Measurements from ENCODE around the gene NUDT8. TPM values are rescaled to one million over a fixed set of nuclear protein-coding genes. Genes with fewer than 3 reads are reported as not detected.

Gene NUDT8
- total and polyA plus RNA-seq, 9 of the 15 experiments (the other 6 are each of a cell fraction or from before 2014, with no cell fraction given): 0.23 to 27.8 (median 5.0) TPM

DNA sequence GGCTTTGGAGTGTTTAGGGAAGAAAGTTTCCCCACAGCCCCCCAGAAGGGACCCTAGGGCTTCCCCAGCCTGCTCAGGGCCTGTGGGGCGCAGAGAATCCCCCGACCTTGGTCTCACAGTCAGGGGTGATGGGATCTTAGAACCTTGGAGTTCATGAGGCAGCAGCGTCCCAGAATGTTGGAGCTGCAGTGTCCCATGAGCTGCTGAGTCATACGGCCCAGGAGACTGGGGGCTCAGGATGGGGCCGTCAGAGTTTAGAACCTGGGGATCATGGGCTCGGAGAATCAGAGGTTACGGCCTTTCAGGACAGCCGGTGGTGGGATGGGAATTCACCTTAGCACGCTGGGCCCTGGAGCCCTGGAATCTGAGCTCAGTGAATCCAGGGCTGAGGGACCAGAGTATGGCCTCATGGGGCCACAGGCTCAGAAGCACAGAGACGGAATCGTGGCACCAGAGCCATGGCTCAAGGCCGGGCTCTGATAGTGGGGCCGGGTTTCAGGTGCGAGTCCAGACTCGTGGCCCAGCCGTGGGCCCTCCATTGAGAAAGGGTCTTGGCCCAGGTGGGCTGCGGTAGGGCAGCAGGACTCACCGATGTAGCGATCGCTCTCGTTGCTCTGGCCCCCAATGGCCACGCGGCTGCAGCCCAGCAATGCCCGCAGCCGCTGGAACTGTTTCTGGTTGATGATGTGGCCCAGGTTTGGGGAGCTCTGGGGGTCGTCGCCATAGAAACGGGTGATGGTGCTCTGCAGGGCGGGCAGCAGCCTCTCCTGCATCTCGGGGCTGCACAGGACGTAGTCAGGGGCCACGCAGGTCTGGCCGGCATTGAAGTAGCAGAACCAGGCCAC, 35.2 kb upstream of the NUDT8 start:
- TF ChIP-seq NFE2 (IDR thresholded peaks at IDR 0.05; ENCODE audit: low read depth) (peak; percentile 32; the same call in 1 of the 2 replicates), ZNF830 (CRISPR knock-in tag; IDR thresholded peaks at IDR 0.05) (no peak)
- 17% methylated on average over 29 of the region's 33 CpGs for WGBS (ENCODE audit: insufficient coverage, low coverage, missing lambda C conversion rate)
- DNase-seq (ENCODE audit: extremely low read depth in 1 of 4, low spot score in 3 of 4) (peak in 3 of 4 experiments; percentile 12 to 20 (median 13)), ATAC-seq (peak; percentile 37), FAIRE-seq (no peak)
- Histone ChIP-seq H4K20me1 (replicated peaks; ENCODE audit: control insufficient read depth, insufficient read depth, low read length) (0 out of 2 replicates have a peak, but pooled peaks cover 9% of the 10 kb centered on the region), H3K4me1 (replicated peaks in 1 of 2; ENCODE audit: control insufficient read depth in 2 of 2, insufficient read depth in 2 of 2, low read length in 2 of 2) (peaks cover 0 to 25% of the 10 kb centered on the region in 2 experiments; a peak in 2 of 5 replicates), H3K27me3 (ENCODE audit: control insufficient read depth in 2 of 2, insufficient read depth in 2 of 2, low read length in 2 of 2) (peaks cover 16 to 38% of the 10 kb centered on the region in 2 experiments; a peak in 3 of 5 replicates), H3K27ac (ENCODE audit: extremely low read depth, low read depth, low read length) (no peak overlapping the region), H3K79me2 (ENCODE audit: control insufficient read depth, insufficient read depth, low read length) (no peaks in the 10 kb centered on the region), H2AFZ (ENCODE audit: low read depth, low read length) (no peak overlapping the region), H3K9me1 (ENCODE audit: control insufficient read depth, insufficient read depth, low read length) (no peaks in the 10 kb centered on the region), H3K9me3 (replicated peaks; ENCODE audit: control insufficient read depth, insufficient read depth, low read depth, low read length) (0 out of 2 replicates have a peak, but pooled peaks cover 1% of the 10 kb centered on the region), H3K4me2 (ENCODE audit: insufficient read depth, low read length) (no peak overlapping the region), H3K36me3 (ENCODE audit: control insufficient read depth, insufficient read depth, low read length) (no peaks in the 10 kb centered on the region), H3K9ac (ENCODE audit: insufficient read depth in 1 of 2, low read depth in 2 of 2, low read length in 2 of 2) (0 out of 4 replicates have a peak overlapping the region, but pooled peaks of 1 of the 2 experiments have one; percentile 35), H3K4me3 (no peak overlapping the region)
- ChIA-PET POLR2A (interaction anchor here (0.7 to 1.1 kb wide), 2 partner anchors 10 to 611 kb away, joined by 3 read pairs; no protein-coding TSS in a partner anchor), CTCF (ENCODE audit: low intra/inter-chr PET ratio) (interaction anchor here (0.6 kb wide), 1 partner anchor 28 kb away, joined by 3 read pairs; no protein-coding TSS in a partner anchor)
- no TSS peak for BruUV-seq (replicated peaks)
- in situ Hi-C loops (cut with MboI): loop anchor here (10.0 kb wide), 1 partner anchor 130 kb away; no protein-coding TSS in a partner anchor
- intact Hi-C loops (cut with micrococcal nuclease): no loop called here

DNA sequence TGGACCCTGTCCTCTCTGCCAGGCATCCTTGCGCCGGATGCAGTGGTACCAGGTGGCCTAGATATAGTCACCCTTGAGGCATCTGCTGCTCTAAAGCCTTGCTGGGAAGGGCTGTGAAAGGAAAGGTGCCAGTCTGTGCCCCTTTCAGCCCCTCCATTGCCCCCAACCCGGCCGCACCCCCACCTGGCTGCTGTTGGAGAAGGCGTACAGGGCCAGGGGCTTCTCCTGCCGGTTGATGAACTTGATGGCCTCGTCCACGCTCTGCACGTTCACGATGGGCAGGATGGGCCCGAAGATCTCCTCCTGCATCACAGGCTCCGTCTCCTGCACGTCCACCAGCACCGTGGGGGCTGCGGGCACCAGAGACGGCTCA, 34.5 kb upstream of the NUDT8 start:
- CTCF ChIA-PET (ENCODE audit: low intra/inter-chr PET ratio): interaction anchor here (0.6 kb wide), 1 partner anchor 29 kb away, joined by 3 read pairs; no protein-coding TSS in a partner anchor
- 23% methylated on average over 16 of the region's 16 CpGs for WGBS (ENCODE audit: insufficient coverage, low coverage, missing lambda C conversion rate)
- TF ChIP-seq RBM34 (IDR thresholded peaks at IDR 0.05; ENCODE audit: borderline replicate concordance, insufficient read depth, low read length) (no peak), EP300 (IDR thresholded peaks at IDR 0.05; ENCODE audit: low read length) (no peak), RBM22 (IDR thresholded peaks at IDR 0.05; ENCODE audit: low read depth, low read length, poor library complexity, severe bottlenecking) (no peak), OTX1 (CRISPR knock-in tag; IDR thresholded peaks at IDR 0.05) (no peak), ZNF3 (CRISPR knock-in tag; IDR thresholded peaks at IDR 0.05) (no peak), KHSRP (IDR thresholded peaks at IDR 0.05) (no peak), EWSR1 (IDR thresholded peaks at IDR 0.05; ENCODE audit: borderline replicate concordance, low read depth, partially characterized antibody) (no peak), RNF2 (IDR thresholded peaks at IDR 0.05) (no peak), FUS (optimal IDR thresholded peaks at IDR 0.05; ENCODE audit: low read depth, low read length) (no peak), SMARCE1 (IDR thresholded peaks at IDR 0.05) (no peak), PML (IDR thresholded peaks at IDR 0.05; ENCODE audit: low read length) (no peak)
- TF ChIP-seq, protein P1, sequence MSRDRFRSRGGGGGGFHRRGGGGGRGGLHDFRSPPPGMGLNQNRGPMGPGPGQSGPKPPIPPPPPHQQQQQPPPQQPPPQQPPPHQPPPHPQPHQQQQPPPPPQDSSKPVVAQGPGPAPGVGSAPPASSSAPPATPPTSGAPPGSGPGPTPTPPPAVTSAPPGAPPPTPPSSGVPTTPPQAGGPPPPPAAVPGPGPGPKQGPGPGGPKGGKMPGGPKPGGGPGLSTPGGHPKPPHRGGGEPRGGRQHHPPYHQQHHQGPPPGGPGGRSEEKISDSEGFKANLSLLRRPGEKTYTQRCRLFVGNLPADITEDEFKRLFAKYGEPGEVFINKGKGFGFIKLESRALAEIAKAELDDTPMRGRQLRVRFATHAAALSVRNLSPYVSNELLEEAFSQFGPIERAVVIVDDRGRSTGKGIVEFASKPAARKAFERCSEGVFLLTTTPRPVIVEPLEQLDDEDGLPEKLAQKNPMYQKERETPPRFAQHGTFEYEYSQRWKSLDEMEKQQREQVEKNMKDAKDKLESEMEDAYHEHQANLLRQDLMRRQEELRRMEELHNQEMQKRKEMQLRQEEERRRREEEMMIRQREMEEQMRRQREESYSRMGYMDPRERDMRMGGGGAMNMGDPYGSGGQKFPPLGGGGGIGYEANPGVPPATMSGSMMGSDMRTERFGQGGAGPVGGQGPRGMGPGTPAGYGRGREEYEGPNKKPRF (IDR thresholded peaks at IDR 0.05; ENCODE audit: low read depth, low read length): no peak

More for the DNA sequence above, 34.5 kb upstream of the NUDT8 start:
- no peak overlapping the region for H3K4me3 ChIP-seq
- peaks cover 16 to 38% of the 10 kb centered on the region in 2 experiments; a peak in 3 of 5 replicates for H3K27me3 ChIP-seq (ENCODE audit: control insufficient read depth in 2 of 2, insufficient read depth in 2 of 2, low read length in 2 of 2)
- in situ Hi-C loops (cut with MboI): loop anchor here (10.0 kb wide), 1 partner anchor 131 kb away; no protein-coding TSS in a partner anchor
- no peak overlapping the region for H2AFZ ChIP-seq (ENCODE audit: low read depth, low read length)
- FAIRE-seq (no peak), DNase-seq (ENCODE audit: extremely low read depth in 1 of 4, low spot score in 3 of 4) (peak in 1 of 4 experiments; percentile 3), ATAC-seq (no peak)
- H3K27ac ChIP-seq (ENCODE audit: extremely low read depth, low read depth, low read length): no peak overlapping the region
- H3K9ac ChIP-seq (ENCODE audit: insufficient read depth in 1 of 2, low read depth in 2 of 2, low read length in 2 of 2): 0 out of 4 replicates have a peak overlapping the region, but pooled peaks of 1 of the 2 experiments have one; percentile 35
- BruUV-seq (replicated peaks): no TSS peak
- no peak overlapping the region for H3K4me2 ChIP-seq (ENCODE audit: insufficient read depth, low read length)
- H3K4me1 ChIP-seq (replicated peaks in 1 of 2; ENCODE audit: control insufficient read depth in 2 of 2, insufficient read depth in 2 of 2, low read length in 2 of 2): peaks cover 0 to 25% of the 10 kb centered on the region in 2 experiments; a peak in 2 of 5 replicates
- H3K79me2 ChIP-seq (ENCODE audit: control insufficient read depth, insufficient read depth, low read length): no peaks in the 10 kb centered on the region
- H3K9me3 ChIP-seq (replicated peaks; ENCODE audit: control insufficient read depth, insufficient read depth, low read depth, low read length): no peaks in the 10 kb centered on the region
- POLR2A ChIA-PET: interaction anchor here (1.1 kb wide), 1 partner anchor 10 kb away, joined by 3 read pairs; no protein-coding TSS in a partner anchor
- 0 out of 2 replicates have a peak, but pooled peaks cover 9% of the 10 kb centered on the region for H4K20me1 ChIP-seq (replicated peaks; ENCODE audit: control insufficient read depth, insufficient read depth, low read length)
- intact Hi-C loops (cut with micrococcal nuclease): no loop called here
- no peaks in the 10 kb centered on the region for H3K36me3 ChIP-seq (ENCODE audit: control insufficient read depth, insufficient read depth, low read length)
- no peaks in the 10 kb centered on the region for H3K9me1 ChIP-seq (ENCODE audit: control insufficient read depth, insufficient read depth, low read length)

Measured in K562 (cell line).